ENCODE data around the gene RPS18. TPM values are rescaled to one million over a fixed set of nuclear protein-coding genes. Genes with fewer than 3 reads are reported as not detected.

The RPS18 gene
- total and polyA plus RNA-seq, 2 of the 4 experiments (the other 2 are of a cell fraction) = 6,577 to 8,417 TPM

DNA sequence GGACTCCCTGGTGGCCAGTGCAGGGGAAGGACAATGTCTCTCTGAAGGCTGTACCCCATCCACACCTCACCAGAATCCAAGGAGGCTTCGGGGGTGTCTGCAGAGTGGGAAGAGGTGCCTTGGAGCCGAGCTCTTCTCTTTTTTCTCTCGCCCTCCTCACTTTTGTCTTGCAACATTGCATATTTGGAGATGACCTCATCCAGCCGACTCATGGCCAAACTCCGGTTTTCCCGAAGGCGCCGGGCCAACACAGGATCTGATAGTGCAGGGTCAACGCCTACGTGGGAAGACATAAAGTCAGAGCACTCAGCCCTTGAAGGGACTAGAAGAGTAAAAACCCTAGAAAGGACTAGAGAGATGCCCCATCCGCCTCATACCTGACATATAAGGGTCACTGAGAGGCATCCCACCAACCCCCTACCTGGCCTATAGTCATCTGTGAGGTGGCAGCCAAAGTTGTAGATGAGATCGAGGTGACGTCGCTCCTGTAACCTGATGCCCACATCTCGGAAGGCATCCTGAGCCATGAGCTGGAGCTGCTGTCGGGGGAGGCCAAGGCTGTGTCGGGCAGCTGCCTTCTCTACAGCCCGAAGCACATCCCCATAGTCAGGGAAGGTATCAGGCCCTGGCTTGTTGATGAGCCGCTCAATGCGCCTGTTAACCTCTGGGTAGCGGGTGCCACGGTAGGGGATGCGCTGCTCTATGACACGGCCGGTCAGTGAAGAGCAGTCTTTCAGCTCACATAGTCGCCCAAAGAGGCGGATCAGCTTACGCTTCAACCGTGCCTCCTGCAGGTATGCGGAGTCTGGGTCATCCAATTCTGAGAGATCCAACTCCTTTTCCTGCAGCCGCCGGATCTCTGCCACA, 48.7 kb downstream of the RPS18 start:
- Histone ChIP-seq H3K9me3 (ENCODE audit: control insufficient read depth, insufficient read depth, low read length) (no peaks in the 10 kb centered on the region), H3K4me2 (ENCODE audit: low read depth, low read length) (peak overlapping the region; percentile 78), H3K79me1 (ENCODE audit: low read depth in 1 of 2, low read length in 2 of 2) (peaks cover 30 to 58% of the 10 kb centered on the region in 2 experiments), H3K14ac (replicated peaks; ENCODE audit: low read depth, low read length) (peak overlapping the region; percentile 95), H2AK5ac (ENCODE audit: low read depth, low read length) (peak overlapping the region; percentile 99), H2AK9ac (replicated peaks; ENCODE audit: low read depth, low read length, poor library complexity) (peak overlapping the region; percentile 98), H4K8ac (ENCODE audit: low read depth in 2 of 2, low read length in 2 of 2) (peak overlapping the region; percentile 83 to 93), H3K4ac (ENCODE audit: low read depth, low read length) (peak overlapping the region; percentile 98), H3K9me1 (ENCODE audit: insufficient read depth, low read length) (peaks cover 17% of the 10 kb centered on the region), H3K56ac (ENCODE audit: extremely low read depth, insufficient read depth, low read length) (peak overlapping the region; percentile 84), H4K20me1 (ENCODE audit: insufficient read depth, low read length) (peaks cover 10% of the 10 kb centered on the region), H3K9ac (ENCODE audit: low read depth, low read length) (peak overlapping the region; percentile 89), H3K4me3 (ENCODE audit: insufficient read depth, low read depth, low read length) (peak overlapping the region; percentile 25), H3K4me1 (ENCODE audit: control insufficient read depth, insufficient read depth, low read length) (peaks cover 31% of the 10 kb centered on the region), H3K36me3 (ENCODE audit: control insufficient read depth, insufficient read depth, low read length) (peaks cover 28% of the 10 kb centered on the region), H2BK5ac (ENCODE audit: low read depth, low read length, poor library complexity, severe bottlenecking) (peak overlapping the region; percentile 97), H3K23ac (ENCODE audit: low read depth, low read length) (peak overlapping the region; percentile 96), H4K5ac (ENCODE audit: low read depth, low read length) (peak overlapping the region; percentile 80), H2BK120ac (ENCODE audit: low read depth, low read length) (peak overlapping the region; percentile 93), H4K91ac (ENCODE audit: insufficient read depth, low read depth, low read length) (peak overlapping the region; percentile 96), H2AFZ (replicated peaks; ENCODE audit: low read length, poor library complexity) (peak overlapping the region; percentile 71), H2BK15ac (ENCODE audit: low read depth, low read length) (peak overlapping the region; percentile 90), H3K18ac (ENCODE audit: low read depth, low read length) (peak overlapping the region; percentile 74), H3K27me3 (ENCODE audit: control insufficient read depth, insufficient read depth, low read length) (no peaks in the 10 kb centered on the region), H3K27ac (ENCODE audit: insufficient read depth, low read length) (peak overlapping the region; percentile 98), H2BK20ac (ENCODE audit: low read depth, low read length) (peak overlapping the region; percentile 89)
- no TSS peak for BruUV-seq (replicated peaks)
- intact Hi-C loops (cut with micrococcal nuclease) = no loop called here
- DNase-seq (peak; percentile 96), ATAC-seq (ENCODE audit: low read depth) (peak; percentile 8)
- WGBS, 2 experiments (ENCODE audit: extremely low coverage in 2 of 2, insufficient read length in 1 of 2) = 78% methylated on average over 17 of the region's 32 CpGs; no CpG with 5 or more reads in 1 of the 2 experiments
- CTCF ChIA-PET = no interaction called here
- dilution Hi-C loops (cut with HindIII; ENCODE audit: low sequenced_read_pairs, unreplicated experiment) = no loop called here
- POLR2A ChIA-PET (ENCODE audit: unreplicated experiment) = interaction anchor here (1.0 kb wide), 1 partner anchor 349 kb away, joined by 4 read pairs; no protein-coding TSS in a partner anchor
- in situ Hi-C loops (cut with MboI; ENCODE audit: low sequenced_read_pairs) = no loop called here
- TF ChIP-seq POLR2A (IDR thresholded peaks at IDR 0.05; ENCODE audit: low read depth, low read length) (peak; percentile 67; the same call in 1 of the 2 replicates), CEBPB (IDR thresholded peaks at IDR 0.05; ENCODE audit: low read depth, low read length) (peak; percentile 98), MAZ (IDR thresholded peaks at IDR 0.05; ENCODE audit: borderline replicate concordance, low read depth, low read length) (0 out of 2 replicates have a peak, but pooled peaks have one; percentile 0), NFE2L2 (IDR thresholded peaks at IDR 0.05; ENCODE audit: low read depth, low read length) (peak; percentile 55; the same call in 1 of the 2 replicates), CHD1 (IDR thresholded peaks at IDR 0.05; ENCODE audit: low read depth, low read length) (no peak), MAFK (IDR thresholded peaks at IDR 0.05; ENCODE audit: low read depth, low read length) (peak; percentile 24; the same call in 1 of the 2 replicates), FOS (IDR thresholded peaks at IDR 0.05; ENCODE audit: low read depth, low read length) (no peak; the same call in none of the 2 replicates), RCOR1 (IDR thresholded peaks at IDR 0.05; ENCODE audit: insufficient replicate concordance, low read length) (no peak), BHLHE40 (IDR thresholded peaks at IDR 0.05; ENCODE audit: low read depth, low read length) (0 out of 2 replicates have a peak, but pooled peaks have one; percentile 4), SMC3 (IDR thresholded peaks at IDR 0.05; ENCODE audit: low read depth, low read length) (no peak), RFX5 (IDR thresholded peaks at IDR 0.05; ENCODE audit: low read depth, low read length) (no peak)
- TF ChIP-seq, protein P1, sequence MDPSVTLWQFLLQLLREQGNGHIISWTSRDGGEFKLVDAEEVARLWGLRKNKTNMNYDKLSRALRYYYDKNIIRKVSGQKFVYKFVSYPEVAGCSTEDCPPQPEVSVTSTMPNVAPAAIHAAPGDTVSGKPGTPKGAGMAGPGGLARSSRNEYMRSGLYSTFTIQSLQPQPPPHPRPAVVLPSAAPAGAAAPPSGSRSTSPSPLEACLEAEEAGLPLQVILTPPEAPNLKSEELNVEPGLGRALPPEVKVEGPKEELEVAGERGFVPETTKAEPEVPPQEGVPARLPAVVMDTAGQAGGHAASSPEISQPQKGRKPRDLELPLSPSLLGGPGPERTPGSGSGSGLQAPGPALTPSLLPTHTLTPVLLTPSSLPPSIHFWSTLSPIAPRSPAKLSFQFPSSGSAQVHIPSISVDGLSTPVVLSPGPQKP (IDR thresholded peaks at IDR 0.05; ENCODE audit: borderline replicate concordance, low read depth, low read length) = no peak
- TF ChIP-seq, protein P2, sequence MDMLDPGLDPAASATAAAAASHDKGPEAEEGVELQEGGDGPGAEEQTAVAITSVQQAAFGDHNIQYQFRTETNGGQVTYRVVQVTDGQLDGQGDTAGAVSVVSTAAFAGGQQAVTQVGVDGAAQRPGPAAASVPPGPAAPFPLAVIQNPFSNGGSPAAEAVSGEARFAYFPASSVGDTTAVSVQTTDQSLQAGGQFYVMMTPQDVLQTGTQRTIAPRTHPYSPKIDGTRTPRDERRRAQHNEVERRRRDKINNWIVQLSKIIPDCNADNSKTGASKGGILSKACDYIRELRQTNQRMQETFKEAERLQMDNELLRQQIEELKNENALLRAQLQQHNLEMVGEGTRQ (IDR thresholded peaks at IDR 0.05; ENCODE audit: low read depth, low read length) = no peak
